HG03103 (cell line): ENCODE measurements around the gene PRSS33.

Source experiments
- ATAC-seq: cut with Tn5 transposase; IDR thresholded peaks from one replicate; pipeline ENCODE4 v1.9.1; 2021; ENCODE audit warnings: low read depth; ENCODE audit not compliant: unreplicated experiment

PRSS33 gene

DNA sequence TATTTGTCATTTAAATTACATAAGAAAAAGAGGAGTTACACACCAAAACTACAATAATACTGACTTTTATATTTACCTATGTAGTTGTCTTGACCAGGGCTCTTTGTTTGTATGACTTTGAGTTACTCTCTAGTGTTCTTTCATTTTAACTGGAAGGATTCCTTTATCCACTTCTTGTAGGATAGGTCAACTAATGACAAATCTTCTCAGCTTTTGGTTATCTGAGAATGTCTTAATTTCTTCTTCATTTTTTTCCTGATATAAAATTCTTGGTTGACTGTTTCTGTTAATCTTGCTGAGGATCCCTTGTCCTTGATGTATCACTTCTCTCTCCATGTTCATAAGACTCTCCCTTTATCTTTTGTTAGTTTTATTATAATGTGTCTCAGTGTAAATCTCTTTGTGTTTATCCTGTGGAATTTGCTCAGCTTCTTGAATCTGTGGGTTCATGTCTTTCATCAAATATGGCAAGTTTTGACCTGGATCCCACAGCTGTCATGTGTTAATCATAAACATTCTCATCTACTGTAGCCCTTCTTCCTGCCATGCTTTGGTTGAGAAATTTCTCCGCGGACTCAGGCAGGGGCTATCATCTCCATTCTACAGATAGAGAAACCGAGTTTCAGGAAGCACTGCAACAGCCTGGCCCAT is 16.3 kb upstream of the PRSS33 start:
- ATAC-seq = no peak

DNA sequence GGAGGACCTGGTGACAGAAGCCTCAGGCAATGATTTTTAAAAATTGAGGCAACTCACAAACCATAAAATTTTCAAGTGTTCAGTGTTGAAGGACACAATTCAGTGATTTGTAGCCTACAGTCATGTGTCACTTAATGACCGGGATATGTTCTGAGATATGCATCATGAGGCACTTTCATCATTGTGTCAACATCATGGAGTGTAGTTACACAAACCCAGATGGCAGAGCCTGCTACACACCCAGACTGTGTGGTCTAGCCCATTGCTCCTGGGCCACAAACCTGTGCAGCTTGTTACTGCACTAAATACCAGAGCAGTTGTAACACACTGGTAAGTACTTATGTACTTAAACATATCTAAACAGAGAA is 12.5 kb upstream of the PRSS33 start:
- ATAC-seq = no peak

DNA sequence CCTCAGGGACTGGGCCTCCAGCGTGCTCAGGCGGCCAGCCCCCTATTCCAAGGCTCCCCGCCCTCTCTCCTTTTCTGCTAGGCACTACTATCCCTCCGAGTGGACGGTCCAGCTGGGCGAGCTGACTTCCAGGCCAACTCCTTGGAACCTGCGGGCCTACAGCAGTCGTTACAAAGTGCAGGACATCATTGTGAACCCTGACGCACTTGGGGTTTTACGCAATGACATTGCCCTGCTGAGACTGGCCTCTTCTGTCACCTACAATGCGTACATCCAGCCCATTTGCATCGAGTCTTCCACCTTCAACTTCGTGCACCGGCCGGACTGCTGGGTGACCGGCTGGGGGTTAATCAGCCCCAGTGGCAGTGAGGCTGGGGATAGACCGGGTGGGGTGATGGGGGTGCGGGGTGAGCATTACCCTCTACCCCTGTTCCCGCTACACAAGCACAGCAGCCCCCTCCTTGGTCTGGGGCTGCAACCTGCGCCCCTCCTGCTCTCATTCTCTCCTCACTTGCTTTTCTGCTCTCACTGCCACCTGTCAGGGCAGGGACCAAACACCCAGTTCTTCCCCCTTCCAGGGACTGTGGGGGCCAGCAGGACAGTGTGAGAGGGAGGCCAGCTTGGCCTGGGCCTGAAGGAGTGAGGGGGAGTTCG is 12.0 kb upstream of the PRSS33 start:
- no peak for ATAC-seq

DNA sequence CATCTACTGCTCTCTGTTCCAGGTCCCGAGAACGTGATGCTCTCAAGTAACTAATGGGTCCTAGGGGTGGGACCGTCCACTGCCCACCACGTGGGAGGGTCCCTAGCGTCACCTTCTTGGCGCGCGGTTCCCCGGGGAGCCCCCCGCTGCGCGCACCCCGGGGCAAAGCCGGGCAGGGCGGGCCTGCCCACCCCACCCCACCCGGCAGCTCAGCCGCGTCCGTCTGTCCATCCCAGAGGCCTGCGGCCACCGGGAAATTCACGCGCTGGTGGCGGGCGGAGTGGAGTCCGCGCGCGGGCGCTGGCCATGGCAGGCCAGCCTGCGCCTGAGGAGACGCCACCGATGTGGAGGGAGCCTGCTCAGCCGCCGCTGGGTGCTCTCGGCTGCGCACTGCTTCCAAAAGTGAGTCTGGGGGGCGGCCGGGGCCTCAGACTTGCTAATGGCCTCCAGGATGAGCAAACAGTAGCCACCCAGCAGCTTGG is 11.4 kb upstream of the PRSS33 start:
- no peak for ATAC-seq

DNA sequence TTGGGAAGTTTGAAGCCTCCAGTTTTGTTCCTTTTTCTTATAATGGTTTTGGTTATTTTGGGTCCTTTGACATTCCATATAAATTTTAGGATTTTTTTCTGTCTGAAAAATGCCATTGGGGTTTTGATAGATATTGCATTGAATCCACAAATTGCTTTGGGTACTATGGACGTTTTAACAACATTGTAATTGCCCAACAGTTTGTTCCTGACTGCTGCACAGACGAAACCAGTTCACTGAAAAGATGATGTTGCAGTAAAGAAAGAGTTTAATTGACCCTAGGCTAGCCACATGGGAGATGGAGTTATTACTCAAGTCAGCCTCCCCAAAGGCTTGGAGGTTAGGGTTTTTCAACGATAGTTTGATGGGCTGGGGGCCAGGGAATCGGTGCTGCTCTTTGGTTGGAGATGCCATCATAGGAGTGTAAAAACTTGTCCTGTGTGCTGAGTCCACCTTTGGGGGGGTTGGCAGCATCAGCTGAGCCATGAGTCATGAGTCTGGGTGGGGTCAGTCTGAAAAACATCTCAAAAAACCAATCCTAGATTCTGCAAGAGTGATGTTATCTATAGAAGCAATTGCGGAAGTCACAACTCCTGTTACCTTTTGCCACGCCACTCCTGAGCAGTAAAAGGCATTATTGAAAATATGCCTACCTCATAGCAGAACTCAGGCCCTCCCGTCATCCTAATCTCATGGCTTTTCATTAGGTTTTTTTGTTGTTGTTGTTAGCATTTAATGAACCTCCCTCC is 8.2 kb upstream of the PRSS33 start:
- ATAC-seq = no peak

DNA sequence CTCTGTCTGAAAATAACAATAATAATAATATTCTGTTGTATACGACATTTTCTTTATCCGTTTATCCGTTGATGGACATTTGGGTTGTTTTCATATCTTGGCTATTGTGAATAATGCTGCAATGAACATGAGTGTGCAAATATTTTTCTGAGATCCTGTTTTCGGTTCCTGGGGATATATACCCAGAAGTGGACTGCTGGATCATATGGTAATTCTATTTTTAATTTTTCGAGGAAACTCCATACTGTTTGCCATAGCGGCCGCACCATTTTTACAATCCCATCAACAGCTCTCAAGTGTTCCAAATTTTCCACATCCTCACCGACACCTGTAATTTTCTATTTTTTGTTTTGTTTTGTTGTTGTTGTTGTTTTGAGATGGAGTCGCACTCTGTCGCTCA is 5.6 kb upstream of the PRSS33 start:
- no peak for ATAC-seq

DNA sequence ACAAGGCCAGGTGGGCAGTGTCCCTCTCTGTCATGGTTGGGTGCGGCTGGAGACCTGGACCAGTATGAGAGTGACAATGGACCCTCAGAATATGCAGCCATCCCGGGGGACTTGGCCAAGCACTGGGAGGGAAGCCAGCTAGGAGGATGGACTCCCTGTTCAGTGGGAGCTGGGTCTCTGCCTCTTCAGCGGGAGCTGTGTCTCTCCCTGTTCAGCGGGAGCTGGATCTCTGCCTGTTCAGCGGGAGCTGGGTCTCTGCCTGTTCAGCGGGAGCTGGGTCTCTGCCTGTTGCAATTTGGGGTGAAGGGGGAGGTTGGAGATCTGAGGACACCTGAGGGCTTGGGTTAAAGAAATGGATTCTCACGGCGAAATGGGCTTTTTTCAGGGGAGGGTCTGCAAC is 3.8 kb upstream of the PRSS33 start:
- ATAC-seq = no peak

DNA sequence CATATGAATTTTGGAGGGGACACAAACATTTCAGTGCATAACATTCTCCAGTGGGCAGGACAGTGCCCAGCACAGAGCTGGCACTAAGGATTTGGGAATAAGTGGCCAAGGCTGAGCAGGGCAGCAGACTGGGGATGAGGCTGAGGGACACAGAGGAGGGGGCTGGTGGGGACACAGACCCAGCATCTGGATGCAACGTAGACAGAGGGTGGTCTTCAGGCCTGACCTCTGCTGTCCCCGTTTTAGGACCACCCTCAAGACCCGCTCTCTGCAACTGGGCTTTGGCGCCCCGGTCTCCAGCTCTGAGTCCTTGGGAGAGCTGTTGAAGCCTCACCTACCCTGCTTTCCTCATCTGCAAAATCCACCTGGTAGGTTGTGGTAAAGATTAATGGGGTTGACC is 3.3 kb upstream of the PRSS33 start:
- ATAC-seq = no peak

DNA sequence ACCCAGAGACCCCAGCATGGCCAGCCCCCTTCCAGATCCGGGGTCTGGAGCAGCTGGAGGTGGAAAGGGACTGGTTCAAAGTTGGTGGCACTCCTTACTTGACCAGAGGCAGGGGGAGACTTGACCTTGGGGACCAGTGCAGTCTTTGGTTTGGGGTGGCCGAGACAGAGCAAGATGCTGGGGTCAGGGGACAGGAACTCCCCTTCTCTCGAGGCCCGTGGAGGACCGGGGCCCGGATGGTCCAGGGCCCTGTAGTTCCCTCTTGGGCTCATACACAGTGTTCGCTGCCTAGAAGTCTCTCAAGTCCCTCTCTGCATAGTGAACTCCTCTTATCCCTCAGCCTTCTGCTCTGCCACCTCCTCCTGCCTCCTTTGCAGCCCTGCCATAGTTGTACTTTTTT is 601 bp upstream of the PRSS33 start:
- no peak for ATAC-seq

DNA sequence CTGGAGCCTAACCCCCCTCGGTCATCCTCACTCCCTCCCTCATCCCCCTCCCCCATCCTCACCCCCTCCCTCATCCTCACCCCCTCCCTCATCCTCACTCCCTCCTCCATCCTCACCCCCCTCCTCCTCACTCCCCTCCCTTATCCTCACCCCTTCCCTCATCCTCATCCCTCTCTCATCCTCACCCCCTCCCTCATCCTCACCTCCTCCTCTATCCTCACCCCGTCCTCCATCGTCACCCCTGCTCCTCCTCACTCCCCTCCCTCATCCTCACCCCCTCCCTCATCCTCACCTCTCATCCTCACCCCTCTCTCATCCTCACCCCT is 571 bp downstream of the PRSS33 start:
- ATAC-seq = no peak

DNA sequence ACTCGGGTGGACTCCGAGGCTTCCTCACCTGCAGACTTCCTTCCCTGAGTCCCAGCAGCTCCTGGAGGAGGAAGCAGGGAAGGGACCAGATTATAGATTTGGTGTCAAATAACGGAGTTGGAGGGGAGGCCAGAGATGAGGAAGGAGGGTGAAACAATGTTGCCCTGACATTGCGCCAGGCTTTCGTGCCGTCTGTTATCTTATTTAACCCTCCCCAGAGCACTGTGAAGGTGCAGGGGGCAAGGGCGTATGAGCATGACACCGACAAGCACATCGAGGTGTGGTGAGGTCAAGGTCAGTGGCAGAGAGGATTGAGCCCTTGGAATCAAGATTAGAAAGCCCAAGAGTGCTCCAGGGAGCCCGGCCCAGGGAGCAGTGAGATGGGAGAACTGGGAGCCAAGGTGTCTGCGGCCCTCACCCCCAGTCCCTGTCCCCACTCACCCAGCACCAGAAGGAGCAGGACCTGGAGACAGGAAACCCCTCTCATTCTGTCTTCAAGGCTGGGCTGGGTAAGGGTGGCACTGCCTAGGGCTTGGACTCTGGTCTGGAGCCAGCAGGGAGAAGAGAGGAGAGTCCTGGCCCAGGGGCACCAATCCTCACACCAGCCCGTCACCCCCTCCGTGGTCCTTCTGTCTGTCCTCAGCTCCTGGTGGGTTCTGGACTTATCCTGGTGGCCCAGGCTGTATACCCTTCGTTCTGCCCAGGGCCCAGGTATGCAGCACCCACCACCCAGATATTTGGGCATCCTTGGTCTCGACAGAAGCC is 1.1 kb downstream of the PRSS33 start:
- ATAC-seq = no peak

DNA sequence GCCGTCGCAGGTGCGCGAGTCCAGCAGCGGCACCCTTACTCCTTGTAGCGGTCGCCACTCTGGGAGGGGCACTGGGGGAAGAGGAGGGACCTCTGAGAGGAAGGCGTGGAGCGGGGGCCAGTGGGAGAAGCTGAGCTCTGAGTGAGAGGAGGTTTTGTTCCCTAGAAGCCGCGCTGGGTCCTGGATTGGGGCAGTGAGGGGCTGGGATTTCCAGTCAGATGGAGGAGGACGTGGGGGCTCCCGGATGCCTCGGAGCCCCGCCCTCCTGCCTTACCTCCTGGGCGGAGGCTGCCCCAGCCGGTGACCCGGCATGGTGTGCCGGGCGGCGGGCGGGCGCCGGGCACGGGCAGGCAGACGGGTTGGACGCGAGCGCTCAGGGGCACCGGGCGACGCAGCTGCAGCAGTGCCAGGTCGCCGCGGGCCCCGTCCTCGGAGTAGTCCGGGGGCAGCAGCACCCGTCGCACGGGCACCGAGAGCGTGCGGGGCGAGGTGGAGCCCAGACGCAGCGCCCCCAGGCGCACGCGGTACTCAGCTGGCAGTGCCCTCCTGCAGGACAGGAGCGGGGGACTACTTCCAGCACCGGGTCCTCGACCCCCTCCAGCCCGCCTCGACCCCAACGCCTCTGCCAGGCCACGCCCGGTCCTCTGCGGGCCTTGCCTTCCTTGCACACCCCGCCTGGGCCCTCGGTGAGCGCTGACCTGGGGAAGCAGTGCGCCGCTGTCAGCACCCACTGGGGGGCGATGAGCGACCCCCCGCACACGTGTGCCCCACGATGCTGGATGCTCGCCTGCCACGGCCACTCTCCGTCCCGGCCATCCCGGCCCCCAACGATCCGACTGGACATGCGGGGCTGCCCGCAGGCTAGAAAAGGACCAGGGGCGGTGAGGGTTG is 2.0 kb downstream of the PRSS33 start:
- no peak for ATAC-seq

DNA sequence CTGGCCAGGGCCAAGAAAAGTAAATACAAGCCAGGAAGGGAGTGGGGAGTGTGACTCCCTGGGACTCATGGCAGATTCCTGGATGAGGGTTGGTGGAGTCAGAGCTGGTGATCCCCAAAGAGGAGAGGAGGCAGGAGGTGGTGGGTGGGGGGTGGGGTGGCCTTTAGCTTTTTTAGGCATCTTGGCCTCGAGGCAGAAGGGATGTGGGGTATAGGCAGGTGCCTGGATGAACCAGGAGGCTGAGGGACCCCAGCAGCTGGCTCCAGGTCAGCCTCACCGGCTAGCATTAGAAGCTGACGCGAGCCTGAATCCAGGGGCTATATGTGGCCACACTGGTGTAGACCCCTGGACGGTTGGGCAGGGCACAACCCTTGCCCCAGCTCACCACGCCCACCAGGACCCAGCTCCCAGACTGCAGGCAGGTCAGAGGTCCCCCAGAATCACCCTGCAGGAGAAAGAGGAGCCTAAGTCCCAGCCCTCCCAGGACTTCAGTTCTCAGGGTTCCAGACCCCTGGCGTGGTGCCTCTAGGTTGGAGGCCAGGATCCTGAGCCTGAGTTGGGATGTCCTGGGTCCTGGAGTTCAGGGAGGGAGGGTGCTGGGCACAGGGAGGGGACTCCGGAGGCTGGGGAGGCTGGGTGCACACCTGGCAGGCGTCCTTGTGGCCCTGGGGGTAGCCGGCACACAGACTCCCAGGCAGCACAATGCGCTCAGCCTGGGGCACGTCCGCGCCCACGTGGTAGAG is 2.8 kb downstream of the PRSS33 start:
- ATAC-seq = no peak

DNA sequence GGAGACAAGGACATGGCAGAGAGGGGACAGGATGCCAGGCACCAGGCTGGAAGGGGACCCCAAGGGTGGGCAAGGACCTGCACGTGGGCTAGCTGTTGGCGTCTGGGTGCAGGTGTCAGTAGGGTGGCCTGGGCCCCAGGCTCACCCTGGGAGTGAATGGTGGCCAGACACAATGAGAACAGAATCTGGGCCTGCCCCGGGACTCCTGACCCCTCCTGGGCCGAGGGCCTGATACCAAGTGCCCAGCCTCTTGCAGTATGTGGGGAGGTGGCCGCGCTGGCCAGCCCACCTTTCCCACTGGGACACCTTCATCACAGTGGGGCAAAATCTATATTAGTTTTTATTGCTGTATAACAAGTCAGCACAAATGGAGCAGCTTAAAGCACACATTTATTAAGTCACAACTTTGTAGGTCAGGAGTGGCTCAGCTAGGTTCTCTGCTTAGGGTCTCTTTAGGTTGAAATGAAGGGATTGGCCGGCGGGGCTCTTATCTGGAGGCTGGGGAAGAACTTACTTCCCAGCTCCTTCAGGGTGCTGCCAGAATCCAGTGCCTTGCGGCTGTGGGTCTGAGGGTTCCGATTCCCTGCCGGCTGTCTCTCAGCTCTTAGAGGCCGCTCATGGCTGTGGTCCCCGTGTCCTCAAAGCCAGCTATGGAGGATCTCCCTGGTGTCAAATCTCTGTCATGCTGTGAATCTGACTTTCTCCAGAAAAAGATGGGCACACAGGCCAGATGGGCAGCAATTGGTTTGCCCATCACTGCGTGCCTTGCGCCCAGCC is 3.6 kb downstream of the PRSS33 start:
- no peak for ATAC-seq

DNA sequence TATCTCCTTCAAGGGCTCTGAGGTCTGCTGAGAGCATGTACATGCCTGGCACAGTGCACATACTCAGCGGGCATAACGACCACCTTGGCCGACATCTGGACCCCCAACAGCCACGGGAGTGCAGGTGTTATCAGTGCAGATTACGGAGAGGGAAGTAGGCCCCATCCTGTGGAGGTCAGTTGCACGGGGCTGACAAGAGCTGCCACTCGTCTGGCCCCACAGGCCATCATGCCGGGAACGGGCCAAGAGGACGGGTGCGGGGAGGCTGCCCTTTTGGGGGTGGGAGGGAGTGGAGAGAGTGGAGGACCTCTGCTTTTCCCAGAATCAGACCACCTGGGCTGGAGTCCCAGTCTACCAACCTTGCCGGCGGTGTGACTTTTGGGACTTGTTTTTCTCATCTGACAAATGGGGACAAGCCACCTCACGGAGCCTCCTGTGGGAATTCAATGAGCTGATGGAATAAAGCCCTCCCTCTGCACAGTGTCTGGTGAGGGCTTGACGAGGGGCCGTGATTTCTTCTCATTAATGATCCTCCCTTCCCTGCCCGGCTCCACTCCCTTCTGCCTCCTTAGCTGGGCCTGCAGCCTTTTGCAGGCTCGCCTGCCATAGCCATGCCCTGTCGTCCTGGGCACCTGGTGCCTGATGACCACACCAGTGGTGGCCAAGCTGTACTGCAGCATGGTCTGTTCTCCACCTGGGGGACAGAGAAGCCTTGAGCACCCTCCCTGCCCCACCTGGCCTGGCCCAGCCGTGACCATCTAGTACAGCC is 4.6 kb downstream of the PRSS33 start:
- no peak for ATAC-seq

DNA sequence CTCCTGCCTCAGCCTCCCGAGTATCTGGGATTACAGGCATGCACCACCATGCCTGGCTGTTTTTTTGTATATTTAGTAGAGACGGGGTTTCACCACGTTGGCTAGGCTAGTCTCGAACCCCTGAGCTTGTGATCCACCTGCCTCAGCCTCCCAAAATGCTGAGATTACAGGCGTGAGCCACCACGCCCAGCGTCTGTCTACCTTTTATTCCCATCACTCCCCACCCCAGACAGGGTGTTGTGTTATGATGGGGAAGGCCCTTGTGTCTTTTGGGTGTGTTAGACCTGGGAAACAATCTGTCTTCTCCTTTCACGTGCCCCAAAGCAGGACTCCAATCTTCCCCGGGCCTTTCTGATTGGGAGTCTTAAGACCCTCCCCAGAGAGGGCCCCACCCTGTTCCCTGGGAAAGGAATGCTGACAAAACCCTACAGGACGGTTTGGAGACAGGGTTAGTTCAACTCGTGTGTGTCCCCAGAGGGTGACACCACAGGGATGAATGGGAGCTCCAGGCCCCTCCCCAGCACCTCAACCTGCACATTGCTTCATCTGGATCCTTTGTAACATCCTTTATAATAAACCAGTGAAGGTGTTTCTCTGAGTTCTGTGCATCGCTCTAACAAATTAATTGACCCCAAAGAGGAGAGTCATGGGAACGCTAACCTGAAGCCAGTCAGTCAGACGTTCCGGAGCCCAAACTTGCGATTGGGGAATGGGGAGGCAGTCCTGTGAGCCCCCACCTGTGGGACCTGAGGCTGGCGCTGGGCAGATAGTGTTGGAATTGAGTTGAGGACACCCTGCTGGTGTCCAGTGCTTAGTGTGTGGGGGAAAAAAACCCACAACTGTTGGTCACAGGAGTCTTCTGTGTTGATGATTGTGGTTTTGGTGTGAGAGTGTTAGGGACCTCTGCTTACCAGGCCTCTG is 7.1 kb downstream of the PRSS33 start:
- ATAC-seq = no peak
